HG02571 (cell line): Measurements from ENCODE around the gene TRPM2.

ENCODE experiments used
- ATAC-seq: cut with Tn5 transposase; IDR thresholded peaks from one replicate; pipeline ENCODE4 v1.9.1; 2021; ENCODE audit warnings: mild to moderate bottlenecking, moderate library complexity; ENCODE audit not compliant: unreplicated experiment

TRPM2 gene

GRCh38 chr21:44370786-44371410 lies 17.5 kb downstream of the TRPM2 start:
- no peak for ATAC-seq

DNA sequence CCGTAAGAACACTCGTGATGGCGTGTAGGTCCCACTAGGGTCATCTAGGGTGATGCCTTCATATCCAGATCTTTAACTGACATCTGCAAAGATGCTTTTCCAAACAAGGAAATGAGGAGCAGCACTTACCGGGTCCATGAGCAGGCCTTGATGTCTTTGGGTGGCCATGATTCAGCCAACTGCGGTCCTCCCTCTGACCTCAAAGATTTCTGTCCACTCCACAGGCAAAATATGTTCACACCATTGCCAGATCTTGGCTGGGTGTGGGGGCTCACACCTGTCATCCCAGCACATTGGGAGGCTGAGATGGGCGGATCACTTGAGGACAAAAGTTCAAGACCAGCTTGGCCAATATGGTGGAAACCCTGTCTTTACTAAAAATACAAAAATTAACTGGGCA lies 18.2 kb downstream of the TRPM2 start:
- no peak for ATAC-seq

DNA sequence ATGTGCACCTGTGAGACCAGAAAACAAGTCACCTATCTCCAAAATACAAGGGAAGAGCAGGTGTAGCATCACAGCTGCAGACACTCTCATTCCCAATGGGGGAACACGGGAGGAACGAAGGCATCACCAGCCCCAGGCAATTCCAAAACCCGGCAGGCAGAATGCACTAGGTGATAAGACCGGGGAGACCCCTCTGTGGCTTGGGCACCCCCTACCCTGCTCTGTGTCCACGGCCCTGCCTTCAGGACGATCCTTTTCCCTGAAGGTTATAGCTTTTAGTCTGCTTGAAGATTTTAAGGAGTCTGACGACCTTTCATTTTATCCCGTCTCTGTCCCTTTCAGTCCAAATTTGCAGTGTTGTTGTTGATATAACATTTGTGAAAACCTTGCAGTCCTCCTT lies 19.2 kb downstream of the TRPM2 start:
- no peak for ATAC-seq

DNA sequence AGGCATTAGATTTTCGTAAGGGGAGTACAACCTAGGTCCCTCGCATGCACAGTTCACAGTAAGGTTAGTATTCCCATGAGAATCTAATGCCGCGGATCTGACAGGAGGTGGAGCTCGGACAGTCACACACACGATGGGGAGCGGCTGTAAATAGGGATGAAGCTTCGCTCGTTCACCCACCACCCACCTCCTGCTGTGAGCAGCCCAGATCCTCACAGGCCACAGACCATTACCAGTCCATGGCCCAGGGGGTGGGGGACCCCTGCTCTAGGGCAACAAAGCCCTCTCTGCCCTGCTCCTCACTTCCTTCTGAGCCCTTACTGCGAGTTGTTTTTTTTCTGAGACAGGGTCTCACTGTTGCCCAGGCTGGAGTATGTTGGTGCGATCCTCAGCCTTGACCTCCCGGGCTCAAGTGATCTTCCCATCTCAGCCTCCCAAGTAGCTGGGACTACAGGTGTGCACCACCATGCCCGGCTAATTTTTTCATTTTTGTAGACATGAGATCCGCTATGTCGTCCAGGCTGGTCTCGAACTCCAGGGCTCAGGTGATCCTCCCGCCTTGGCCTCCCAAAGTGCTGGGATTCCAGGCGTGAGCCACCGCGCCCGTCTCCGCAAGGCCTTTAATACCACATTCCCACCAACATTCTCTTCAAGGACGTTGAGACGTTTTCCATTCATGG lies 21.3 kb downstream of the TRPM2 start:
- no peak for ATAC-seq

DNA sequence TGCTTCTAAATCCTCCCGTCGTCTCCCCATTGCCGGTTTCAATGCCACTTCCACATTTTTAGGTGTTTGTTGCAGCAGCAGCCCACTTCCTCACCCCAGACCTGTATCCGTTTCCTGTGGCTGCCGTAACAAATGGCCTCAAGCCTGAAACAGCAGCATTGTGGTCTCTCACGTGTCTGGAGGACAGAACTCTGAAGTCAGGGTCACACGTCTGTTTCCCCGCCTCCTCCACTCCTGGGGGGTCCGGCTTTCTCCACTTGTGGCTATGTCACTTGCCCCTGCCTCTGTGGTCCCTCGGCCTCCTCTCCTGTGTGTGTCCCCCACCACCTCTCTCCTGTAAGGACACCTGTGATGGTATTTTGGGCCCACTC lies 21.8 kb downstream of the TRPM2 start:
- ATAC-seq = no peak

GRCh38 chr21:44375761-44376241 lies 22.4 kb downstream of the TRPM2 start:
- no peak for ATAC-seq

DNA sequence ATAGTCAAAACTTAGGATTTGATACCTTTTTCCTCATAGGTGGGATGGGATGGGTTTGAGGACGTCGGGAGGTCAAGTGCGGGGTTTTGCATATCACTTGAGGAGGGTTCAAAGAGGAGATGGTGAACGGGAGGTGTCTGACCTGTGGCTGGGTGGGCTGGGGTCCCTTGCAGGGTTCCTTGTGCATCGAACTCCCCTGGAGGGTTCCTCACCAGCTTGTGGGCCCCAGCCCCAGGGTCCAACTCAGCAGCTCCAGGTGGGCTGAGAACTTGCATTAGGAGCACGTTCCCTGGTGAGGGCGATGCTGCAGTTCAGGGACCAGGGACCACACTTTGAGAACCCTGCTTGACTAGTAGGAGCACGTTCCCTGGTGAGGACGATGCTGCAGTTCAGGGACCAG lies 23.2 kb downstream of the TRPM2 start:
- ATAC-seq = no peak

DNA sequence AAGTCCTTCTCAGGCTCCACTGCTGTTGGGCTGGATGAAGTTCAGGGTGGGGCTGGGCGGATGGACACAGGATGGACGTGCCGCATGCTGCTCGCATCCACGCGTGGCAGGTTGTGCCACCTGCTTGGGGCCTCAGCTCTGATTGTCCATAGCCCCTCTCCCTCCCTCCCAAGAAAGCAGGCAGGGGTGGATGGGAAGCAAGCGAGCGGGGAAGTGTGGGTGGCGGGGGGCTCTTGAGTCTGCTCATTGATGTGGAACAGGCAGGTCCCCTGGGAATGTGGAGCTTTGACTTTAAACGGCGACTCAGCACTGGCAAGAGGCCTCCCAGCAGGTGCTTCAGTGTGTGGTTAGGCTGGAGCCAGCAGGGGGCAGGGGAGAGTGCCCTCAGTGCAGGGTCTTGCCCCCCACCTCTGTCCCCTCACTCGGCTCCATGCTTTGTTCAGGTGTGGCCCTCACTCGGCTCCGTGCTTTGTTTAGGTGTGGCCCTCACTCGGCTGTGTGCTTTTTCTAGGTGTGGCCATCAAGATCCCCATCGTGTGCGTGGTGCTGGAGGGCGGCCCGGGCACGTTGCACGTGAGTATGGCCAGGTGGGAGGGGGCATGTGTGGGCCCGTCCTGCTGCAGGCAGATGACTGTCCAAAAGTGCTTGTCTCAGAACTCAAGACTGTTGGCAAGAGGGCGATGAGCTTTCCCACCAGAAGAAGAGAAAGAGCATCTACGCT lies 23.9 kb downstream of the TRPM2 start:
- no peak for ATAC-seq

- ATAC-seq = no peak
Observed at GRCh38 chr21:44377922-44378645, 24.7 kb downstream of the TRPM2 start.

DNA sequence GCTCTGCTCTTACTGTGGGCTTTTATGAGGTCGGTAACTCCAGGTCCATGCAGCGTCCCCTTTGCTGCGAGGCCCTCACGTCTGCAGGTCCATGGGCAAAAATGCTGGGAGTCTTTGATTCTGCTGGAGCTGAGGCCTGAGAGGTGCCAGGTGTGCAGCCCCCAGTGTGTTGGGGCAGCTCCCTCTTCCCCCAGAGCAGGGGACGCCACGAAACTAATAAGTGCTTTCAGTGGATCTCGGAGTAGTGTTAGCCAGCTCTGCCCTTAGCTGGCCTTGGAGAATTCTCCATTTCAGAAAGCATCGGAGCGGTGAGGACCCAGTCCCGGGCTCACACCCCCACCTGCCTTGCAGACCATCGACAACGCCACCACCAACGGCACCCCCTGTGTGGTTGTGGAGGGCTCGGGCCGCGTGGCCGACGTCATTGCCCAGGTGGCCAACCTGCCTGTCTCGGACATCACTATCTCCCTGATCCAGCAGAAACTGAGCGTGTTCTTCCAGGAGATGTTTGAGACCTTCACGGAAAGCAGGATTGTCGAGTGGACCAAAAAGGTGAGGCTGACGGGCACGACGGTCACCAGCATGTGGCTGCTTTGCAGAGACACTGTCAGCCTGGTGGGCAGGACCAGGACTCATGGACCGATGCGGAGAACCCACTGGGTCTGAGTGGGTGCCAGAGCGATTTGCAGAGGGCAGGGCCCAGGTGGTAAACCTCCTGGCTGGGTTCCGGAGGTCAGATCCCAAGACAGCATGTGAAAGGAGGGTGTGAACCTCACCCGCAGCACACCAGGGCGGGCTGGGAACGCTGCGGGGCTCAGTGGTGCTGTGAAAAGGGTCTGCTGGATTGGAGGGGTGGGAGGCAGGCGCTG lies 25.5 kb downstream of the TRPM2 start:
- ATAC-seq = no peak

DNA sequence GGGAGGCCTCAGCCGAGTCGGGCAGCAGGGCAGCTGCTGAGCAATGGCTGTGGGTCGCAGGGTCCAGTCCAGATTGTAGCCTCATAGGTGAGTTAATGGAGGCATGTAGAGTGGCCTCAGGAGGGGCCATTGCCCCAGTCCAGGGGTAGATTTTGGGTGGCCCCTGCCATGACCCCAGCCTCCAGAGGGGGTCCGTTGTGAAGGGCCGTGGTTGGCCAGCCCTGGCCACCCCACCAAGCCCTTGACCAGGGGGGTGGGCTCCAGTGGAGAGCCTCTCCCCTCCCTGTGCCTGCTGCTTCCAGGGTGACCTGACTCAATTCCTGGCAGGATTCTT lies 26.1 kb downstream of the TRPM2 start:
- ATAC-seq = no peak

- ATAC-seq = no peak
Observed at GRCh38 chr21:44379991-44380865, 26.8 kb downstream of the TRPM2 start.

- ATAC-seq = no peak
Observed at GRCh38 chr21:44380876-44381275, 27.5 kb downstream of the TRPM2 start.

DNA sequence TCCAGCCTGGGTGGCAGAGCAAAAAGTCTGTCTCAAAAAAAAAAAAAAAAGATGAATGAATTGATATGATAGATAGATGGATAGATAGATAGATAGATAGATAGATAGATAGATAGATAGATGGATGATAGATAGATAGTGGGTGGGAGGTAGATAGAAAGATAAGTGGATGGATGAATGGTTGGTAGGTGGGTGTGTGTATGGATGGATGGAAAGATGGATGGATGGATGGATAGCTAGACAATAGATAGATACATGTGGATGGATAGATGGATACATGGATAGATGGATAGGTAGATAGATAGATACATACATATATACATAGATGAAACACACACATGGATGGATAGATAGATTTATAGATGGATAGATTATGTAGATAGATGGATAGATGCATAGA lies 28.5 kb downstream of the TRPM2 start:
- ATAC-seq = no peak

GRCh38 chr21:44382536-44382935 lies 29.1 kb downstream of the TRPM2 start:
- no peak for ATAC-seq

DNA sequence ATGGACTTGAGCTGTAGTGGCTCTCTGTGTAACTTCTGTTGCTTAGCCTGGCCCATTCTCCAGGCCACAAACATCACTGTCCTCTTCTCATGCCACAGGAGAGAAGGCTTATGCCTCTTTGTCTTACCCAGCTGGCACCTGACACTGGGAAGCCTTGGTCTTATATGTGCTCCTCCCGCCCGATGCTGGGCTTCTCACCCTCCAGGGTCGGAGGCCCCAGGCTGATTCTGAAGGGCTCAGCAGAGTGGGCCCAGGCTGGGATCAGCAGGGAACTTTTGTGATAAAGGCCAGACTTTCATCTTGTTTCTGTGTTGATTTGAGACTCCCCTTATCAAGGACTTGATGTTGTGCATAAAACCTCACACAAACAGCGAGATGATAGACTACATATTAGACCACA lies 29.8 kb downstream of the TRPM2 start:
- no peak for ATAC-seq

DNA sequence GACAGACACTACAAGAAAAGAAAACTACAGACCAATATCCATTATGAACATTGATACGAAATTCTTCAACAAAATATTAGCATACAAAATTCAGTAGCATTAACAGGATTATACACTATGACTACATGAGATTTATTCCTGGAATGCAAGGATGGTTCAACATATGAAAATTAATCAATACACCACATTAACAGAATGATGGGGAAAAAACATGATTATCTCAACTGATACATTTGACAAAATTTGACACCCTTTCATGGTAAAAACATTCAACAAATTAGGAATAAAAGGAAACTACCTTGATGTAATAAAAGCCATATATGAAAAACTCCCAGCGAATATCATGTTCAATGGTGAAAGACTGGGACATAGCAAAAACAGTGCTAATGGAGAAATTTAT lies 31.5 kb downstream of the TRPM2 start:
- ATAC-seq = no peak

GRCh38 chr21:44389335-44389734 lies 35.9 kb downstream of the TRPM2 start:
- ATAC-seq = no peak

DNA sequence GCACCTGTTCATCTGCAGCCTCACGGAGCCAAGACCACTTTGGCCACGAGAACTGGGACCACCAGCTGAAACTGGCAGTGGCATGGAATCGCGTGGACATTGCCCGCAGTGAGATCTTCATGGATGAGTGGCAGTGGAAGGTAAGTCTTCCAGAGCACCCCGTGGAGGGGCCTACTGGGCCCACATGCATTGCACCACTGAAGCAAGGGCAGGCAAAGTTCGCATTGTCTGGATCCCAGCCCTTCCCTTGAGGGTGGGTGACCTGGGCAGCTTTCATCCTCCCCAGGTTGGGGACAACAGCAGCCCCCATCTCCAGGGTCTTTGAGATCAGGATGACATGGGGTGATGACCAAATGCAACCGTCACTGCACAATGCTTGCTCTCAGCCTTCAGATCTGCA lies 37.5 kb downstream of the TRPM2 start:
- ATAC-seq = no peak
